Neural cell (in vitro differentiated cells): ENCODE measurements around the gene HS3ST5.

Experiments
- REST ChIP-seq: IDR thresholded peaks from 2 replicates; pipeline ENCODE4 v1.6.1; 2012; ENCODE audit warnings: borderline replicate concordance
- TAF1 ChIP-seq: IDR thresholded peaks from 2 replicates; pipeline ENCODE4 v1.6.1; 2012; ENCODE audit warnings: low read depth

- no peak for TF ChIP-seq TAF1
- TF ChIP-seq REST, result no peak
Measured at GRCh38 chr6:114144887-114145851, 197.7 kb downstream of the HS3ST5 start.
